ENCODE measurements around the gene ZNF669. TPM values are rescaled to one million over a fixed set of nuclear protein-coding genes. Genes with fewer than 3 reads are reported as not detected.

Gene ZNF669
- polyA plus RNA-seq, 1 of the 3 experiments (the other 2 are of a cell fraction): 3.3 TPM

DNA sequence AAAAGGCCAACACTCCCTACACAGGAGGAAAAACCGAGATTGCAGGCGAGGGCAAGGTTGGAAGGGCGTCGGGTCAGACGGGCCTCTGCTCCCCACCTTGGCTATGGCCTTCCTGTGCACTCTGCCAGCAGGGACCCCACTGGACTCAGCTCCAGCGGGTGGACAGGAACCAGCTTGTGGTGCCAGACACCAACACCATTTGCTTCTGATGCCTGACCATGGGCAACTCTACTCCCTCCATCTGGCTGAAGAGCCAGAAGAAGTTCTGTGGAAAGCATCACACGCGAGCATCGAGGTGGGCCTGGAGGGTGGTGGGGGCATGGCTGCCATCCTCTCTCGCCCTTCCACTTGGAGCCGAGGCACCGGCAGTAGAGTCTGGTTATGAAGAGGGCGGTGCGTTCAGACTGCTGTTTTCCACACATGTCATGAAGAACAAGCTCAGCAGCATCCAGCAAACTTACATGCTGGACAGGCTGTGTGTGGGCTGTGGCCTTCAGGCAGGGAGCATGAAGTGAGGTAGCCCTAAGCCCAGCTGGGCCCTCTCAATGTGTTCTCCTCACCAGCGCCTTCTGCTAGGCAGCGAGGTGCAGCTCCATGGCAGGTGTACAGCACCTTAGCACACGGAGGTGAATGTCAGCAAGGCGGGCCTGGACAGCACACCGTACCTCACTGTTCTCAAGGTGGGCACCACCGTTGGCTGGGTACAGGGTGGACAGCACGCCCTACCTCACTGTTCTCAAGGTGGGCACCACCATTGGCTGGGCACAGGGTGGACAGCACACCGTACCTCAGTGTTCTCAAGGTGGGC, 15.6 kb upstream of the ZNF669 start:
- Histone ChIP-seq H3K27ac (ENCODE audit: low read depth in 2 of 2, low read length in 1 of 2) (no peak overlapping the region), H3F3A (replicated peaks; ENCODE audit: insufficient read depth) (no peaks in the 10 kb centered on the region), H3K27me3 (ENCODE audit: insufficient read depth) (no peaks in the 10 kb centered on the region), H3K9me2 (no peaks in the 10 kb centered on the region), H3K9ac (no peak overlapping the region), H4K20me1 (ENCODE audit: insufficient read depth) (no peaks in the 10 kb centered on the region), H3K9me3 (no peaks in the 10 kb centered on the region), H3K4me3 (ENCODE audit: low read depth in 2 of 2, low read length in 1 of 2) (no peak overlapping the region), H3K4me2 (no peak overlapping the region), H3K4me1 (ENCODE audit: control insufficient read depth in 1 of 2, insufficient read depth in 2 of 2, low read depth in 1 of 2, low read length in 1 of 2) (peaks cover 0 to 6% of the 10 kb centered on the region in 2 experiments; a peak in 1 of 4 replicates), H3K36me3 (replicated peaks in 1 of 2; ENCODE audit: control insufficient read depth in 1 of 2, insufficient read depth in 2 of 2, low read length in 1 of 2) (no peaks in the 10 kb centered on the region), H2AFZ (ENCODE audit: low read depth) (no peak overlapping the region), H3K79me2 (ENCODE audit: insufficient read depth) (no peaks in the 10 kb centered on the region)
- DNase-seq: no peak
- ChIA-PET CTCF (interaction anchor here (1.0 to 1.1 kb wide), 2 partner anchors 27 to 213 kb away, joined by 3 read pairs; no protein-coding TSS in a partner anchor), POLR2A (no interaction called here)
- TF ChIP-seq FOSL2 (IDR thresholded peaks at IDR 0.05; ENCODE audit: borderline replicate concordance, low read depth): no peak
- no peak for TF ChIP-seq RXRA (IDR thresholded peaks at IDR 0.05; ENCODE audit: borderline replicate concordance, low read depth)
- no peak for TF ChIP-seq FOXM1 (IDR thresholded peaks at IDR 0.05; ENCODE audit: low read depth)
- no peak for TF ChIP-seq REST (IDR thresholded peaks at IDR 0.05; ENCODE audit: low read depth, low read length)
- no peak for TF ChIP-seq CHD2 (IDR thresholded peaks at IDR 0.05; ENCODE audit: low read length, partially characterized antibody)
- TF ChIP-seq EP300 (IDR thresholded peaks at IDR 0.05; ENCODE audit: borderline replicate concordance in 1 of 2, low read depth in 1 of 2, low read length in 1 of 2): no peak
- TF ChIP-seq, protein P1, sequence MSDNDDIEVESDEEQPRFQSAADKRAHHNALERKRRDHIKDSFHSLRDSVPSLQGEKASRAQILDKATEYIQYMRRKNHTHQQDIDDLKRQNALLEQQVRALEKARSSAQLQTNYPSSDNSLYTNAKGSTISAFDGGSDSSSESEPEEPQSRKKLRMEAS (IDR thresholded peaks at IDR 0.05; ENCODE audit: low read depth): no peak
- no peak for TF ChIP-seq USF2 (IDR thresholded peaks at IDR 0.05; ENCODE audit: borderline replicate concordance, low read depth, low read length)
- no peak for TF ChIP-seq ELF1 (IDR thresholded peaks at IDR 0.05)
- no peak for TF ChIP-seq USF1 (IDR thresholded peaks at IDR 0.05; ENCODE audit: borderline replicate concordance, low read depth)
- no peak for TF ChIP-seq TEAD4 (IDR thresholded peaks at IDR 0.05; ENCODE audit: borderline replicate concordance, insufficient read depth)
- no peak for TF ChIP-seq FOXJ3 (CRISPR knock-in tag; IDR thresholded peaks at IDR 0.05)
- no peak for TF ChIP-seq NFIC (IDR thresholded peaks at IDR 0.05; ENCODE audit: borderline replicate concordance)
- no peak for TF ChIP-seq POLR2AphosphoS5 (IDR thresholded peaks at IDR 0.05; ENCODE audit: low read depth, low read length)
- WGBS (ENCODE audit: low lambda C conversion rate): 75% methylated on average over 13 of the region's 22 CpGs

Data from SK-N-SH (cell line).